Ishikawa (cell line): Measurements from ENCODE around the gene ESRRG.

ENCODE experiments used
- CREB1 ChIP-seq: IDR thresholded peaks from 2 replicates; pipeline ENCODE4 v1.6.1; 2012; ENCODE audit warnings: low read depth
- FOXM1 ChIP-seq: IDR thresholded peaks from 2 replicates; pipeline ENCODE4 v1.6.1; 2012; ENCODE audit warnings: low read depth, borderline replicate concordance
- MAX ChIP-seq: IDR thresholded peaks from 2 replicates; pipeline ENCODE4 v1.6.1; 2012
- REST ChIP-seq: IDR thresholded peaks from 2 replicates; pipeline ENCODE4 v1.6.1; 2012; ENCODE audit warnings: low read depth, mild to moderate bottlenecking
- TAF1 ChIP-seq: IDR thresholded peaks from 2 replicates; pipeline ENCODE4 v1.6.1; 2012; ENCODE audit warnings: low read depth, mild to moderate bottlenecking
- TCF12 ChIP-seq: IDR thresholded peaks from 2 replicates; pipeline ENCODE4 v1.6.1; 2012; ENCODE audit warnings: low read depth
- TEAD4 ChIP-seq: IDR thresholded peaks from 2 replicates; pipeline ENCODE4 v1.6.1; 2012
- YY1 ChIP-seq: IDR thresholded peaks from 2 replicates; pipeline ENCODE4 v1.6.1; 2012; ENCODE audit warnings: low read depth

- TF ChIP-seq YY1: no peak
- TF ChIP-seq CREB1: no peak
- TF ChIP-seq TAF1: no peak
- TF ChIP-seq REST: no peak
- TF ChIP-seq TCF12: no peak
- TF ChIP-seq FOXM1: no peak
- TF ChIP-seq MAX: no peak
- no peak for TF ChIP-seq TEAD4
These were observed 141.1 kb downstream of the ESRRG start for GRCh38 chr1:216582151-216582550.
